Coronary artery (tissue), 2 donors: ENCODE results near the gene COL7A1.

Experiments
- DNase-seq: peaks from one replicate; pipeline ENCODE4 v3.0.0-alpha.2; 2017; ENCODE audit warnings: low spot score
- H3K27ac ChIP-seq, 2 donors: fragments of 200-600 bp; sonication (generic); one replicate each; pipeline ENCODE4 v1.5.1; 2016 to 2019
- H3K4me3 ChIP-seq: fragments of 200-600 bp; sonication (generic); 2 replicates; pipeline ENCODE4 v1.5.1; 2016; ENCODE audit warnings: mild to moderate bottlenecking, moderate library complexity
- TF ChIP-seq, protein P1 (sequence below): fragments of 200-600 bp; sonication (generic); IDR thresholded peaks from one replicate; pipeline ENCODE4 v1.5.1; 2019; ENCODE audit warnings: antibody characterized with exemption

COL7A1 gene

DNA sequence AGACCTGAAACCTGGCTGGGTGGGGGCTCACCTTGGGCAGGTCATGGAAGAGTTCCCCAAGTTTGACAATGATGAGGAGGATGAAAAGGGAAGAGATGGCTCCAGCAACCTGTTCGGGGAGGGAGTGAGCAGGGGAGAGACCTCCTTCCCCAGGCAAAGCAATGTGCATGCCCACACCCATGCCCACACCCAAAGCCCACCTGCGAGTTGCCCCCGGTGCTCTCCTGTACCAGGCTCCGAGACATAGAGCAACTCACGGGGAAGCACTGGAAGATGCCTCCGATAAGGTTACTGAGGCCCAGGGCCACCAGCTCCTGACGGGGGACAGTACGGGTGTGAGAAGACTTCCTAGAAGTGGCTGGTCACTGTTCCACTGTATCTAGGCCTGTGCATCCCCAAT is 35.3 kb upstream of the COL7A1 start:
- no peak for DNase-seq
- TF ChIP-seq, protein P1, sequence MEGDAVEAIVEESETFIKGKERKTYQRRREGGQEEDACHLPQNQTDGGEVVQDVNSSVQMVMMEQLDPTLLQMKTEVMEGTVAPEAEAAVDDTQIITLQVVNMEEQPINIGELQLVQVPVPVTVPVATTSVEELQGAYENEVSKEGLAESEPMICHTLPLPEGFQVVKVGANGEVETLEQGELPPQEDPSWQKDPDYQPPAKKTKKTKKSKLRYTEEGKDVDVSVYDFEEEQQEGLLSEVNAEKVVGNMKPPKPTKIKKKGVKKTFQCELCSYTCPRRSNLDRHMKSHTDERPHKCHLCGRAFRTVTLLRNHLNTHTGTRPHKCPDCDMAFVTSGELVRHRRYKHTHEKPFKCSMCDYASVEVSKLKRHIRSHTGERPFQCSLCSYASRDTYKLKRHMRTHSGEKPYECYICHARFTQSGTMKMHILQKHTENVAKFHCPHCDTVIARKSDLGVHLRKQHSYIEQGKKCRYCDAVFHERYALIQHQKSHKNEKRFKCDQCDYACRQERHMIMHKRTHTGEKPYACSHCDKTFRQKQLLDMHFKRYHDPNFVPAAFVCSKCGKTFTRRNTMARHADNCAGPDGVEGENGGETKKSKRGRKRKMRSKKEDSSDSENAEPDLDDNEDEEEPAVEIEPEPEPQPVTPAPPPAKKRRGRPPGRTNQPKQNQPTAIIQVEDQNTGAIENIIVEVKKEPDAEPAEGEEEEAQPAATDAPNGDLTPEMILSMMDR = no peak
- Histone ChIP-seq H3K4me3 (no peak overlapping the region), H3K27ac (no peak overlapping the region)

DNA sequence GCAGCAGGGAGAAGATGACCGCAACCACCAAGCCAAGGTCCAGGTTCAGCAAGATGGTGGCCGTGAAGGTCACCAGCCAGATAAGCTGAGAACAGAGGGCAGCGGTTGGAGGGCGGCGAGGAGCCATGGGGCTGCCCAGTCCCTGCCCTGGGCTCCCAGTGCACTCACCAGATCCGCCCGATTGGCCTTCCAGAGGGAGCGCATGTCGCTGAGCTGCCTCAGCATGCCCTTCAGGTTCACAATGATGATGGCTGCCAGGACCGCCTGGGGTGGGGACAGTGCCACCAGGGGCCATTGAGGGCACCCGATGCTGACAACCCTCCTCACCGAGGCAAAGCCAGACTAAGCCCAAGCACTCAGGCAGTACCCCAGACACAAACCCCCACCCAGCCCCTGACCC is 34.8 kb upstream of the COL7A1 start:
- Histone ChIP-seq H3K27ac (no peak overlapping the region), H3K4me3 (no peak overlapping the region)
- DNase-seq = no peak
- TF ChIP-seq, protein P1 = no peak

DNA sequence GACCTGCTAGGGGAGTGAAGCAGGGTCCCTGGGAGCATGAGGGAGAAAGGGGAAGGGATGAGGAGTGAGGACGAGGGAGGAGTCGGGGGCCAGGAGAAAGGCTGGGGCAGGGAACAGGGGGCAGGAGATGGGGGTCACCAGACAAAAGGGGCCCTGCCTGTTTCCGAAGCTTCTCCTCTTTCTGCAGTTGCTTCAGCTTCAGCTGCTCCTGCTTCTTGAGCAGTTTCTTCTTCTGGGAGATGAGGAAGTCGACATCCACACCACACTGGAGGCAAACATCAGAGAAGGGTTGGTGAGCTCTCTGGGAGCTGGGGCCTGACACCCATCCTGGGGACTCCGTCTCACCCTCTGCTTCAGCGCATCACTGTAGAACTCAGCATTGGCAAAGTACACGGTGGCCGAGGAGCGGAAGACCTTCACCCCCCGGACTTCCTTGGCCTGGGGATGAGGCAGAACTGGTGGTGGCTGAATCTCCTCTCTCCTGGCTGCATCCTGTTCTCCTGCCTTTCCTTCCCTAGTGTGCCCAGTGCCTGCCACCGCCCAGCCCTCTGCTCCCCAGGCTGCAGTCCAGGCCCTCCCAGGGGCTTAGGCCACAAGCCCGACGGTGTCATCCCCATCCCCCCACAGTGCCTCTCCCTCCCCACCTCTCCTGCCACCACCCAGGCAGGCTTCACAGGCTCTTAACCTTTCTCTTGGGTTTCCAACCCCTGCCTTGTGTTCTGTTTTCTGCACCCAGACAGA is 33.3 kb upstream of the COL7A1 start:
- DNase-seq = no peak
- Histone ChIP-seq H3K27ac (no peak overlapping the region), H3K4me3 (no peak overlapping the region)
- TF ChIP-seq, protein P1 = no peak

DNA sequence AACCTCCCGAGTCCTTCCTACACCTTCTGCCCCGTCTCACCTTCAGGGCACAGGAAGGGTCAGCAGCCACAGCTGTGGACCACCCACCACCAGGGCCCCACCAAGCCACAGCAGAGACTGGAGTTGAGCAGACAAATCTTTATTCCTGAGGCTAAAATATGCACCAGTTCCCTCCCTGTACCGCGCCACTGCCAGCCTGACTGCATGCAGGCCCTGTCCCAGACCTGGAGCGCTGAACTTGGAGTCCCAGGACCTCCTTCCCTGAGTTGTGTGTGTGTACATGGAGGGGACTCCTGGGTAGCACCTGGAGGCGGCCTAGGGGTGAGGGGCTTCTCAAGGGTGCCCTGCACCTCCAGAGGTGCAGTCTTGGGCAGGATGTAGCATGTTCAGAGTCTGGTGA is 30.5 kb upstream of the COL7A1 start:
- Histone ChIP-seq H3K27ac (no peak overlapping the region), H3K4me3 (no peak overlapping the region)
- DNase-seq = no peak
- TF ChIP-seq, protein P1 = no peak

DNA sequence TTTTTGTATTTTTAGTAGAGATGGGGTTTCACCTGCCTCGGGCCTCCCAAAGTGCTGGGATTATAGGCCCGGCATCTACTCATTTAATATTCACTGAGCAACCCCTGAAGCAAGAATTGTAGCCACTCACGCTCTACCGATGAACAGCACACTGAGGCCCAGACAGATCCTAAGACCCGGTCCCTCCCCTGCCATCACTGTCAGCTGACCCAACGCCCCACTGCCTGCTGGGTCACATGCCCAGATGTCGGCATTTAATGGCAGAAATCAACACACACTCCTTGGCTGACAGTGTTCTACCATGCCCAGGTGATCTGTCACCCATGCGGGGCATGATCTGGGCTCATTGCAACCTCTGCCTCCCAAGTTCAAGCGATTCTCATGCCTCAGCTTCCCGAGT is 29.6 kb upstream of the COL7A1 start:
- Histone ChIP-seq H3K27ac (no peak overlapping the region), H3K4me3 (no peak overlapping the region)
- TF ChIP-seq, protein P1 = no peak
- DNase-seq = no peak

DNA sequence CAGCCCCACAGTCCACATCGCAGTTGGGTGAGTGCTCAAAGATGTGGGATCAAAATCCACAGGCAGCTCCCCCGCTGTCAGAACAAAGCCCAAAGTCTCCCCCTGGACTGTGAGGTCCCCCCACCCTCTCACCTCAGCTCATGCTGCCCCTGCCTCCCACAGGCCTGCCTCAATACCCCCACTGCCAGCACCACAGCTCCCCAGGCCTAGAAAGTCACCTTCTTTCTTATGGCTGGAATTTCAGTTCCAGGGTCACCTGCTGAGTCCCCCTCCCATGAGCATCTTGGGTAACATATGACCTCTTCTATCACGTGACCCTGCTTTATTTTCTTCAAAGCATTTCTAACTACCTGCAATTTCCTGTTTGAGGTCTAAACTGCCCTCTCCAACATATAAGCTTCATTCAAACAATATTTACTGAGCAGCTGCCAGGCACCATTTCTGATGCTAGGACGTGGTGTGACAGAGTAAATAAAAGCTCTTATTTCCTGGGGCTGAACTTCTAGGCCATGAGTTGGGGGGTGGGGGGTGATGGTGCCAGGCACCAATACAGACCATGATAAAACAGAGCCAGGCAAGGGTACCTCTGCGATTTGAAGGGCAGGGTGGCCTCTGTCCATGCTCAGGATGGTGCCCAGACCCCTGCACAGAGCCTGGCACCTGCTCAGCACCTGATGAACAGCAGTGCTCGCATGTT is 28.9 kb upstream of the COL7A1 start:
- H3K4me3 ChIP-seq = no peak overlapping the region
- TF ChIP-seq, protein P1 = no peak
- H3K27ac ChIP-seq = no peak overlapping the region
- DNase-seq = no peak

DNA sequence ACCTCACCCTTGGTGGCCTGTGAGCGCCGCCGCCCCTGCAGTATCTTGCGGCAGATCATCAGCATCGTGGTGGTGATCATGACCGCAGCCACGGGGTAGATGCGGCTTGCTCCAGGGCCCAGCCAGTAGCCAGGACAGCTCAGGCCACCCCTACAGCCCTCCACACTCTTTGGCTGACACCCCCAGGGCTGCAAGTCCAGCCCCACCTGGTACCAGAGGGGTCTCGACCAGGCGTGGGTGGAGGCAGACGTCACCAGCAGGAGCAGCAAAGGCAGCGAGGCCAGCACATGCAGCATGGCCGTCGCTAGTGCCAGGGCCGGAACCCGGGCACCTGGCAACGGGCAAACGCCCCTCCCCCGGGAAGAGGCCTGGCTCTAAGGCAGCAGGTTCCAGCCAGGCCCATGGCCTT is 26.3 kb upstream of the COL7A1 start, which contains the start of gene TMEM89:
TMEM89 (minus strand) TSS at position 309 of the 409 bp plus-strand sequence; CDS start at position 296, 13 bp downstream.
- H3K4me3 ChIP-seq = no peak within 1 kb of the TSS
- no peak for DNase-seq
- peak within 1 kb of the TSS; percentile 74 to 94 for H3K27ac ChIP-seq
- TF ChIP-seq, protein P1 = no peak
